Measurements from ENCODE around the gene SUGCT.
"Not testable (repeated sequence)": the region's sequence is repeated elsewhere in the genome, so short reads cannot be mapped to it uniquely, and the experiment has no call there.

Gene SUGCT

DNA sequence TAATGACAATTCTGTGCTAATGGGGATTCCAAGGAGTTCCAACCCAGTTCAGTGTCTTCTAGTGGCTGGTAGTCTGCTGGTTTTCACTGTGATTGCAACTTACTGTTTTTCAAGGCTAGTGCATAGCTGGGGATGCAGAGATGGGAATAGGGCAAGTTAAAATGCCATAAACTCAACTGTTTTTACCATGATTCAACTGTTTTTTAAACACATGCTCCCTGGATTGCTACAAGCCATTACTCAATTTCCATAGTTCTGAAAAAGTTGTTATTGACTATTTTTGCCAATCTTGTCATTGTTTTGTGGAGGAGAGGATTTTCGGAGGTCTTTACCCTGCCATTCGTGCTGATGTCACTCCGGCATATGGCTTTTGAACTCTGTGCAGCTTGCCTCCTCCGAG is 245.3 kb downstream of the SUGCT start:
- FAIRE-seq (no peak), DNase-seq (ENCODE audit: insufficient read length, low spot score) (no peak)

DNA sequence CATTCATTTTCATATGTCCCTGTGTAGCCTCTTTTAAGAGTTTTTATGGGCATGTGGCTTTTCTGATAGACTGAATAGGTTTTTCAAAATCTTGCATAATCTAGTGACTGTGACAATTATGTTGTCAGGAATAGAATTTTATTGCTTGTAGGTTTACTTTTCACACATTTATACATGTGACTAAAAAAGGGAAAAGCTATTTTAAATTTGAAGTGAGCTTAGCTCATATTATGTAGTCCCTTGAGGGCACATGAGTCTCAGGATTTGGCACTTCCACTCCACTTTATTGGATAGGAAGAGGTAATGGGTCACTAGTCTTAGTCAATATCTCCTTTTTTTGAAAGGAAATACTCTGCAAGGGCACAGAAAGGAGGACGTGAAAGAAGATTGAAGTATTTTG is 247.3 kb downstream of the SUGCT start:
- DNase-seq (ENCODE audit: insufficient read length, low spot score) (no peak), FAIRE-seq (no peak)

DNA sequence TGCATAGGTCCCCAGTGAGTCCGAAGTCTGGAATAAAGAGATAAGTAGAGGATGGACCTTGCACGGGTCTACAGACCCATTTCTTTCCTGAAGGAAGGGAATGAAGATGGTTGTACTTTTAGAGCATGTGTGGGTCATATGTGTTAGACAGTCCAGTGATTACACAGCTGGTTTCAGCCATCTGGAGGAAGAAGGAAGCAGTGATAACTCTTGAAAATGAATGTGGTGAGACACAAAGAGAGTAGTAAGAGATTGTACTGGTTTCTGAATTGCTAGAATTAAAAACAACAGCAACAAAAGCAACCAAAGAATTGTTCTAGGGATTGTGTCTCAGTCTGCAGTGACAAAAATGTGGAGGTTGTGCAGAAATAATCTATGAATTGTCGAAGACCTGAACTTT is 258.9 kb downstream of the SUGCT start:
- DNase-seq (ENCODE audit: insufficient read length, low spot score): no peak
- no peak for FAIRE-seq

DNA sequence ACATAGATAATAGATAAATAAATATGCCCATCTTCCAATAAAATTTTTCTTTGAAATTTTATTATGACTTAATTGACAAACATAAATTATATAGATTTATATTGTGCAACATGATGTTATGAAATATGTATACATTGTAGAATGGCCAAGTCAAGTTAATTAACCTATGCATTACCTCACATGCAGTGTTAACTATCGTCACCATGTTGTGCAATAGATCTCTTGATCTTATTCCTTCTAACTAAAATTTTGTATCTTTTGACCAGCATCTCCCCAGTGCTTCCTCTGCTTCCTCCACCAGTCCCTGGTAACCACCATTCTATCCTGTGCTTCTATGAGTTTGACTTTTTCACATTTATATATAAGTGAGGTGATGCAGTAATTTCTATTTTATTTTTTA is 259.6 kb downstream of the SUGCT start:
- no peak for DNase-seq (ENCODE audit: insufficient read length, low spot score)
- no peak for FAIRE-seq

DNA sequence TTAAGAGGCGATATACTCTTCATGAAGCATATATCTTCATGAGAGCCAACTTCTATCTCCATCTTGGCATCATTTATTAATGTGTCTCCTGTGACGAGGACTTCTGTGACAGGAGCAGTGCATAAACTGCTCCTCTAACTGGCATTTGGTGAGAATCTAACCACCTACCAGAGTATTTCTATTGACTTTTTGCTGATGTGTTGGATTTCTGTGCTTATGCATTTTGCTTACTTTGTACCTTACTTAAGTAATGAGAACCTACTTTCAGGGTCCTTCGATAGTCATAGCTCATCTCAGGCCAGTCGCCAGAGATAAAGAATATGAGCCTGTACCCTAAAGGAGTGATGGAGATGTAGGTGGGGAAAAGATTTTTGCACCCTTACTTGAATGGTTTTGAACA is 265.7 kb downstream of the SUGCT start:
- no peak for FAIRE-seq
- no peak for DNase-seq (ENCODE audit: insufficient read length, low spot score)

DNA sequence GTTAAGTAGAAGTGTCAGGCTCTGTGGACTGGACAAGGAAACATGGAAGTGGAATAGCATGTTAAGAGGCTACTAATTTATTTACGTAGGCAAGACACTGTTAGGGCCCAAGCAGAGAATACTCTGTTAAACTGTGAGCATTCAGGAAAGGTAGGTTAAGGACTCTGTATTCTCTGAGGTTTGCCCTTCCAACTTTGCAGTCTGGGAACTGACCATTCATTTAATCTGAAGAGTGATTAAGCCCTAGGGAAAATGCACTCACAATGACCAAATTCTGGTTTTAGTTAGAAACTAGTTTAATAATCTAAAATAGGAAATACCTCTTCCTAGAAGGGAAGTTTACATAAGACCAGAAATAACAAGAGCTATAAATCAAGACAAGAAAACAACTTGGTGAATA is 266.6 kb downstream of the SUGCT start:
- DNase-seq (ENCODE audit: insufficient read length, low spot score): no peak

DNA sequence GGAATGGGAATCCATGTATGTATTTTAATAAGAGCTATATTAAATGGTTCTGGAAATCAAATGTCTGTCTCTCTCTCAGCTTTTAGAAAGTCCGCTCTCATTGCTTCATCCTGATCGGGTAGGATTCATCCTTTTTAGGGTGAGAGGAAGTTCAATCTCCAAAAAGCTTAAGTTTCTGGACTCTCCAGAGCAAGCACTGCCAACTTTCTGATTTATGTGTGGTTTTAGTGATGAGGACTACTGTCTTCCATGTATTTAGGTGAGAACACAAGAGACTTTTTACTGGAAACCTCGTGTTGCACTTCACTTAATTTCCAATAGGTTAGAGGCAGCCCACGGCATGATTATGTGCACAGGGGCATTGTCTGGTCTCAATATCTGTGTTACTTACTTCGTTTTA is 267.9 kb downstream of the SUGCT start:
- DNase-seq (ENCODE audit: insufficient read length, low spot score): no peak
- no peak for FAIRE-seq

More for the DNA sequence above, 266.6 kb downstream of the SUGCT start:
- no peak for FAIRE-seq

DNA sequence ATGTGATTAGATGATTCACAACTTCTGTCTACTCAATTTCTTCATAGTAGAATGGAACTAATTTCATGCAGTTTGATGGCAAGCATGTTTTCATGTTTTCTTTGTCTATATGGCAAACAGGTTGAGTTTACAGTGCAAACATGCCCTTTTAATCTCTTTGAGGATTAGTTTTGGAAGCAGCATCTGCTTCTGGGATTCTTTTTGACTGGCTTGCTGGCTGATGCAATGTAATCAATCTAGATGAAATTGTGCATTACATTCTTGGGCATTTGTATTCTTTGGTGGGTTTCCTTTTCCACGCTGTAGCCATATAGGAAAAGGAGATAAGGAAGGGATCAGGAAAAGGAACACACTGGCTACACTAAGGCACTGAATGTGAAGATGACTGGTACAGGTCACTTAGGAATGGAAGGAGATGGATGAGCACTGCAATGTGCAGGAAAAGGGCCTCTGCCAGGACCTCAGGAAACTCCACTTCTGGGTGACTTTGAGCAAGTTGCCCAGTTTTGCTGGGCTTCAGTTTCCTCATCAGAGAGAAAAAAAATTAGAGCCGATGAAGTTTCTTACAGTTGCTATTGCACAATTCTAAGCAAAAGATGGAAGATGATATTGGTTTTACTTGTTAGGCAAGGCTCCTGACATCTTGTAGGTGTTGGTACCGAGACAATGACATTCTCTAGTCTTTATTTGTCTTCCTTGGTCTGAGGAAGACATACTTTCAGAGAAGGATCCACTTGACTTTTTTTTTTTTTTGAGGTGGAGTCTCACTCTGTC is 269.1 kb downstream of the SUGCT start:
- FAIRE-seq (no peak), DNase-seq (ENCODE audit: insufficient read length, low spot score) (no peak)

DNA sequence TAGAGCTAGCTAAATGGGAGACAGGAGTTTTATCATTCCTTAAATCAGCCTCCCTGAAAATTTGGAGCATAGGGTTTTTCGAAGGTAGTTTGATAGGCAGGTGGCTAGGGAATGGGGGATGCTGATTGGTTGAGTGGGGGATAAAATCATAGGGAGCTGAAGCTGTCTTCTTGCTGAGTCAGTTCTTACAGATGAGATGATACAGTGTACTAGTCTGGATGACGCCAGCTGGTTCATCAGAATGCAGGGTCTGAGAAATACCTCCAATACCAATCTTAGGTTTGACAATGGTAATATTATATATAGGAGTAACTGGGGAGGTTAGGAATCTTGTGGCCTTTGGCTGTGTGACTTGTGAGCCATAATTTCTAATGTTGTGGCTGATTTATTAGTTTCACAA is 271.2 kb downstream of the SUGCT start:
- DNase-seq (ENCODE audit: insufficient read length, low spot score) (no peak), FAIRE-seq (no peak)

DNA sequence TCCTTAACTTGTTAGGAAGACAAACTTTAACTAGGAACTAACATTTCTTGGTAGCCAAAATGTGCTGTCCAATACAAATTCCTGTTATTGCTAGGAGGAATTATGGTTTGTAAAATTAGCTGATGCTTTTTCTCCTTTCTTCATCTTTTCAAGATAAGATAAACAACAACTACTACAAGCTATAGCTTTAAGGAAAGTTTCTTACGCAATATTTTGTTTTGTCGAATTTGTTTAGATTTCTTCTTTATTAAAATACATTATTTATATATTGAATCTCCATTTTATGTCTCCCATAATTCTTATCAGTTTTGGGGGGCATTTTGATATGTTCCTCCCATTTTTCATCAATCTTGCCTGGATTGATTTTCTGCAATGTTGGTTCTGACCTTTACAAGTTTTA is 277.5 kb downstream of the SUGCT start:
- FAIRE-seq: no peak

DNA sequence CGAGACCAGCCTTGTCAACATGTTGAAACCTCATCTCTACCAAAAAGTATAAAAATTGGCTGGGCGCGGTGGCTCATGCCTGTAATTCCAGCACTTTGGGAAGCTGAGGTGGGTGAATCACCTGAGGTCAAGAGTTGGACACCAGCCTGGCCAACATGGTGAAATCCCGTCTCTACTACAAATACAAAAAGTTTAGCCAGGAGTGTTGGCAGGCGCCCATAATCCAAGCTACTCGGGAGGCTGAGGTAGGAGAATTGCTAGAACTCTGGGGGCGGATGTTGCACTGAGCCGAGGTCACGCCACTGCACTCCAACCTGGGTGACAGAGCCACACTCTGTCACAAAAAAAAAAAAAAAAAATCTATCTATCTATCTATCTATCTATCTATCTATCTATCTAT is 279.9 kb downstream of the SUGCT start:
- not testable (repeated sequence) for FAIRE-seq; DNase-seq (ENCODE audit: insufficient read length, low spot score)

More for the DNA sequence above, 277.5 kb downstream of the SUGCT start:
- no peak for DNase-seq (ENCODE audit: insufficient read length, low spot score)

DNA sequence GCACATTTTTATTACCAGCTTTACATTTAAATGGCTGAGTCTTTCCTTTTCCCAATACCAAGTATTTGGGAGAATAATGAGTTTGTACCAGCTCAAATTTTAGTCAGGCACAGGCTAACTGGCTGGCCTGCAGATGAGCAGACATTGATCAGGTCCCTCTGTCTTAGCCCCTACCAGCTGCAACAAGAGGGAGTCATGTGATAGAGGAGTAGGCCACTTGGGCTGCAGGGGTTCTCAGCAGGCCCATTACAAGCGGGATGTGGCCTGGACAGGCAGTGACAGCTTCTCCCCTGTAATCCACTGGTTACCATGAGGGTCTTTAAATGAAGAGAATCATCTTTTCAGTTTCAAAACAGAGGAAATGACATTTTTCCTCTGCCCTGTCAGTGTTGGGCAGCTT is 283.6 kb downstream of the SUGCT start:
- no peak for FAIRE-seq
- DNase-seq (ENCODE audit: insufficient read length, low spot score): no peak

DNA sequence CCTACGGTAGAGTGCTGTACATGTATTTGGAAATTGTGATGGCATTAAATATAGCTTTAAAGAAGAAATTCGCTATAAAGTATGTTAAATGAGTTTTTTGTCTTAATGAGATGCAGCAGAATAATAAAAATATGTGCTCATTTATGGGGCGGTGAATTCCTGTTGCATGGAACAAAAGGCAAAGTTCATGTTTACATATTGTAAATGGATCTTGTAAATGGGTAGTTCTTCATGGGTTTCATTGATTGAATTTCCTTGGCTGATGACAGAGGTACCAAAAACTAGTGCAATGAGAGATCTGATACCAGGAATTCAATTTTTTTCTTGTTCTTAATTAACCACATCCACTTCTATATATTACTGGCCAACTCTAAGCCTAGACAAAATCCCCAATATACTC is 284.2 kb downstream of the SUGCT start:
- DNase-seq (ENCODE audit: insufficient read length, low spot score) (no peak), FAIRE-seq (no peak)

DNA sequence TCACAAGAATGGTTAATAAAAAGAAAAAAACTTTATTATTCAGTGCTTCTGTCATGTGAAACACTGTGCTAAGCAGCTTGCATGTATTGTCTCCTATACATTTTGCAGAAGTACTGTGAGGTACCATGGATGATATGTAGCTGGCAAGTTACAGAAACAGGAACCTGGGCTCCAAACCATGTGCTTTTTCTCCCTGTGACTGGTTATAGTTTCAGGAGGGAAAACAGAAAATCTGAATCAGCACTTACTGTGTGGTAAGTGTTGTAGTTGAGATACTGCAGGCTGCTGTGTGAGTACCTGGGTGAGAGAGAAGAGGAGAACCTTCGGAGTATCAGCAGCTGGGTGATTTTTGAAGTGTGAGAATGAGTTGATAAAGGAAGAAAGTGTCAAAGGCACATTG is 285.0 kb downstream of the SUGCT start:
- no peak for DNase-seq (ENCODE audit: insufficient read length, low spot score)
- FAIRE-seq: no peak

DNA sequence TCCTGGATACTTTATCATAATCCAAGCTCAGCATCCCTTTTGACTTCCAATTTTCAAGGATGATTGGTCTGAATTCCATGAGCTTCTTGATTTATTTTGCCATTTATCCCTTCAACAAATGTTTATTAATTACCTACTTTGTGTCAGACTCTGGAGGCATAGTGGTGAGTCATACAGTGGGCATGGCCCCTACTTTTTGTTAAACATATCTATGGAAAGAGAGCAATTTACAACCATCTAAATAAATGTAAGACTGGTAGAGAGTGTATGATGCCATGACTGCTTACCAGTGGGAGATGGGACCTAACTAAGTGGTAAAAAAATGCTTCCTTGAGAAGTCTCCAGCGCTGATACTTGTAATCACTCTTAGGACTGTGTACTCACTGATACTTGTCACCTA is 286.6 kb downstream of the SUGCT start:
- DNase-seq (ENCODE audit: insufficient read length, low spot score): no peak
- FAIRE-seq: no peak

DNA sequence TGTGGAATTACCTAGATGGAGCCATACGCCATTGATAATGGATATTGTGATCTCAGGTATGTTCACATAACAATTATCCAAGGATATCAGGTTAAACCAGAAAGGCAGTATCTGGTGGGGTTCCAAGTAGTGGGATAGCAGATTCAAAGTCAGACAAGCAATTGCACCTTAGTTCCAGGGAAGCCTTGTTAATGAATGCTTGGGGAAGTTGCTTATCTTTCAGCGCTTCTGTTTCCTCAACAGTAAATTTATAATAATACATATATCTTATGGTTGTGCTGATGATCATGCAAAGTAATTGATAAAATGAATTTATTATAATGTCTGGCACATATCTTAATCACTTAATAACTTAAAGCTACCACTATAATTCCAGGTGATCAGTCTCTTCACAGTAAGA is 290.9 kb downstream of the SUGCT start:
- DNase-seq (ENCODE audit: insufficient read length, low spot score) (no peak), FAIRE-seq (no peak)

DNA sequence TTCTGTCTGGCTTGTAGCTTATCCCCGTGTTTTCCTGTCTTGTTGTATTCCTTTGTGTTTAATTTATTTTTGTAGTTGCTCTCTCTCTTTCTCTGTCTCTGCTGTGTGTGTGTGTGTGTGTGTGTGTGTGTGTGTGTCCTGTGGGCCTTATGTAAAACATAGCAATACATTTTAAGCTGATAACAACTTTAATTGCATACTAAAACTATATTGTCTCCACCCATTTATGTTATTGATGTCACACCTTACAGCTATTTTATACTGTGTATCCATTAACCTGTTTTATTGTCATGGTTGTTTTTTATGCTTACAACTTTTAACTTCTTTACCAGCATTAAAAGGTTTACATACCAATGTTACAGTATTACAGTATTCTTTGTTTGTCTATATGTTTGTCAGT is 293.6 kb downstream of the SUGCT start:
- FAIRE-seq (no peak), DNase-seq (ENCODE audit: insufficient read length, low spot score) (no peak)

DNA sequence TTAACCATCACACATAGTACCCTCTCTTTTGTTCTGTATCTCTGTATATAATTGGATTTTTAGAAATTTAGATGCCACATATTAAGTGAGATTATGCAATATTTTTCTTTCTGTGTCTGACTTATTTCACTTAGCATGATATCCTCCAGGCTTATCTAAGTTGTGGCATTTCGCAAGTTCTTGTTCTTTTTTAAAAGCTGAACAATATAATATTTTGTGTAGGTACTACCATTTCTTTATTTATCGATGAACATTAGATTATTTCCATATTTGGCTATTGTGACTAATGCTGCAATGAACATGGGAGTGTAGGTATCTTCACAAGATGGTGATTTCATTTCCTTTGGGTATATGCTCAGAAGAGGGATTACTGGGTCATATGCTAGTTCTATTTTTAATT is 295.0 kb downstream of the SUGCT start:
- DNase-seq (ENCODE audit: insufficient read length, low spot score) (no peak), FAIRE-seq (no peak)

DNA sequence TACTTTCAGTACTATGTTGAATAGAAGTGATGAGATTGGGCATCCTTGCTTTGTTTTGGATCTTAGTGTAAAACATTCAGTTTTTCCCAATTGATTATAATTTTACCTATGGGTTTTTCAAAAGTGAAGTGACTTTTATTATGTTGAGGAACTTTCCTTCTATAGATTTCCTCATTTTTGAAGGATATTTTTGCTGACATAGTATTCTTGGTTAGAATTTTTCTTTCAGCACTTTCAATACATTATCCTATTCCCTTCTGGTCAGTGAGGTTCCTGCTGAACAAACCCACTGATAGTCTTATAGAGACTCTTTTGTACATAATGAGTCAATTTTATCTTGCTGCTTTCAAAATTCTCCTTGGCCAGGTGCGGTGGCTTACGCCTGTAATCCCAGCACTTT is 297.2 kb downstream of the SUGCT start:
- DNase-seq (ENCODE audit: insufficient read length, low spot score): no peak
- no peak for FAIRE-seq

DNA sequence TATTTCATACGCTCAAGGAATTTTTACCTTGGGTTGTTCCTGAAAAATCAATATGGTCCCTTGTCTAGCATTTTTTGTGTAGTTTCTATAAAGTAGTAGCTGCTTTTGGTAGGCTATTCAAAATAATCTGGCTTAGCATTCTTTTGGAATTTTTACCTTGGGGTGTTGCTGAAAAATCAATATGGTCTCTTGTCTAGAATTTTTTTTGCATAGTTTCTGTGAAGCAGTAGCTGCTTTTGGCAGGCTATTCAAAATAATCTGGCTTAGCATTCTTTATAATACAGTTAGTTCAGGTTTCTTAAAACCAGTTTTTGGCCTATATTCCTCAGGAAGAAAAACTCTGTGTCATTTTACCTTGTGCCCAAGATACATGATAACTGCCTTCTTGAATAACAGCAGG is 301.9 kb downstream of the SUGCT start:
- FAIRE-seq (no peak), DNase-seq (ENCODE audit: insufficient read length, low spot score) (no peak)

DNA sequence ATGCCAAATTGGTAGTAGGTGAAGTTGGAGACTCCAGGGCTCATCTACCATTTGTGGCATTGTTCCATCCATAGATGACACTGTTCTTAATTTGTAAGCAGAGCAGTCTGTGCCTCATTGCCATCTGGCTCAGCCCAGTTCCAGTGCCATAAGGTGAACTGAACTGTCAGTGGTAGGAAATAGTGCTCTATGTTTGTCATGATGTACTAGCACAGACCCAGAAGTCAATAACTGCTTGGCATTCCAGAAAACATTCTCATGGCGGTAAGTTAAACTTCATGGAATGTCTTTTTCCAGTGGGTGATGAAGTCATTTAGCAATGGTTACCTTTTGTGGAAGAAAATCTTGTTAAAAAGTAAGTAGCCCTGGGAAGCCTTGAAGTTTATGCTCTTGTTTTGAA is 302.7 kb downstream of the SUGCT start:
- DNase-seq (ENCODE audit: insufficient read length, low spot score): no peak
- FAIRE-seq: no peak

DNA sequence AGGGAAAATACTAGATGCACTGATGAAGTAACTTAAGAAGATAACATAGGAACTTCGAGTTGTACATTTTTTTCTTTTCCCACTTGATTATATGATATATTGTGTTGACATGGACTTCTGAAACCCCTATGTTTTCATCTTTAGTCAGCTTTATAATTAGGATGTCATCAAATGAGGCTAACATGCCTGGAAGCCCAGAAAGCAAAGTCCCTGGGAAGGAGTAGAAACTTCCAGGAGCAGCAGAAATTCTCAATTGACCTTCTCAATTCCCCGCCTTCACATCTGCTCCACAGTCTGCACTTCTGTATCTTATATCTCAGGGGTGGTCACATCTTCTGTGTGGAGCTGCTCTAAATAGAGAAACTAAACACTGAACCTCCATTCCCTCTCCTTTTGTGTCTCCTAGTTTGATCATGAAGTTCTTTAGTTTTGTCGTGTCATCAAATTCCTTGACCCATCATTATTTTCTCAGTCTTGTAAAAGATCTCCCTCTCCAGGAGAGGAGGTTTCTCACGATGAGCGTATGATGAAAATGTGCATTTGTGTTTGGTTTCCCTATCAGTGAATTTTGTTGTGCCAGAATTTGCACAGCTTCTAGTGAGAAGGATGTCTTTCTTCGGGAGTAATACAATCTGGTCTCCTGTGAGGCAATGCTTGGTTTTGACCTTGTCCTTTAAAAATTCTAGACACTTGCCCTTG is 303.3 kb downstream of the SUGCT start:
- no peak for DNase-seq (ENCODE audit: insufficient read length, low spot score)
- FAIRE-seq: no peak

DNA sequence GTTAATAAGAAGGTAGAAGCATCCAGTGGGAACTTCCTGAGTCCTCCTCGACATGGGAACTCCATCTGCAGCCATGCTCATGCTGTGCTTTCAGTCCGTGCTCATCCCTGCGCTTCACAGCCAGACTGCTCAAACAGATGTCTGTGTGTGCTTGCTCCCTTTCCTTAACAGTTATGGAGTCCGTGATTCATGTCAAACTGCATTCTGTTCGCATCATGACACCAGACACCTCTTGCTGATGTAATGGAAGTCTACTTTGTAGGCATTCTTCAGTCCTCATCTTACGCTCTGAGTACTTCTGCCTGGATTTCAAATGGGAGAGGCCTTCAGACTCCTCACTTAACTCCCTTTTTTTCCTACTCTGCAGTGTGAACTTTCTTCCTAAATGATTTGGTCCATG is 304.9 kb downstream of the SUGCT start:
- DNase-seq (ENCODE audit: insufficient read length, low spot score) (no peak), FAIRE-seq (no peak)

Measured in GM19239 (cell line).